Measurements from ENCODE around the gene IBA57. TPM values are rescaled to one million over a fixed set of nuclear protein-coding genes. Genes with fewer than 3 reads are reported as not detected.

IBA57 gene
- total RNA-seq, 1 experiment from 2014 or later = 0.60 TPM

DNA sequence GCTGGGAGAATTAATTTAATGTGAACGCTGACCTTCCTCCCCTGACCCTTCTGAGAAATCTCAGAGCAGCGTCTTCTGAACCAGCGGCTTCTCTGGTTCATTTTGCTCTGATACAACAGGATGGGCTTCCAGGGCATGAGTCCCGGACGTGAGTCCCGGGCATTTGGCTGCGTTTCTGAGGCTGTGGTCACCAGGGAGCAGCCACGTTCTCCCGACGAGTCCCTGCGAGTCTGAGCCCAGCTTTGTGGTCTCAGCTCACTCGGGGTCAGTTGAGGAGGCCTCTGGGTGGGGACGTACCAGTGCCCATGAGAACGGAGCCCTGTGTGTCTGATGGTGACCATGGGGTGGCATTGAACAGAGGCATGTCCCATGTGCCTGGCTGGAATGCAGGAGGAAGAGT lies 24.6 kb downstream of the IBA57 start:
- DNase-seq (ENCODE audit: low read depth) = no peak

DNA sequence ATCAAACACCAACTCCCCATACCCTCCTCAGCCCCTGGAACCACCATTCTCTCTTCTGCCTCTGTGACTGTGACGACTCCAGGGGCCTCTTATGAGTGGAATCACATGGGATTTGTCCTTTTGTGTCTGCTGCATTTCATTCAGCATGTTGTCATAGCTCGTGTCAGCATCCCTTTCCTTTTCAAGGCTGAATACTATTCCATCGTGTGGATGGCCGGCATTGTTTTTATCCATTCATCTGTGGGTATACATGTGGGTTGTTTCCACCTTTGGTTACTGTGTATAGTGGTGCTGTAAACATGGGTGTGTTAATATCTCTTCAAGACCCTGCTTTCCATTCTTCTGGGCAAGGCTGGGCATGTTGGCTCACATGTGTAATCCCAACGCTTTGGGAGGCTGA lies 25.2 kb downstream of the IBA57 start:
- no peak for DNase-seq (ENCODE audit: low read depth)

DNA sequence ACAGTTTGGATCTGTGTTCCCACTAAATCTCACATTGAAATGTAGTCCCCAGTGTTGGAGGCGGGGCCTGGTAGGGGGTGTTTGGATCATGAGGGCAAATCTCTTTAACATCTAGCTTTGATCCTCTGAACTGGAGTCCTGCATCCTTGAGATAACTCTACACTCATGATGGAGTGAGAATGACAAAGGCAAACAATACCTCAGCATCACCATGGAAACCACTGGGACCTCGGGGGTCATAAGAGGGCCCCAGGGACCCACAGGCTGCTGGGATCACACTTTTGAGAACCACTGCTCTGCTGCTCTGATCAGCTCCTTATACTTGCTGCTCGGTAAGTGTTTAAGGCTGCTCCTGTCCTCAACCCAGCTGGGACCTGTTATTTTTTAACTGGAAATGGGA lies 28.8 kb downstream of the IBA57 start:
- no peak for DNase-seq (ENCODE audit: low read depth)

DNA sequence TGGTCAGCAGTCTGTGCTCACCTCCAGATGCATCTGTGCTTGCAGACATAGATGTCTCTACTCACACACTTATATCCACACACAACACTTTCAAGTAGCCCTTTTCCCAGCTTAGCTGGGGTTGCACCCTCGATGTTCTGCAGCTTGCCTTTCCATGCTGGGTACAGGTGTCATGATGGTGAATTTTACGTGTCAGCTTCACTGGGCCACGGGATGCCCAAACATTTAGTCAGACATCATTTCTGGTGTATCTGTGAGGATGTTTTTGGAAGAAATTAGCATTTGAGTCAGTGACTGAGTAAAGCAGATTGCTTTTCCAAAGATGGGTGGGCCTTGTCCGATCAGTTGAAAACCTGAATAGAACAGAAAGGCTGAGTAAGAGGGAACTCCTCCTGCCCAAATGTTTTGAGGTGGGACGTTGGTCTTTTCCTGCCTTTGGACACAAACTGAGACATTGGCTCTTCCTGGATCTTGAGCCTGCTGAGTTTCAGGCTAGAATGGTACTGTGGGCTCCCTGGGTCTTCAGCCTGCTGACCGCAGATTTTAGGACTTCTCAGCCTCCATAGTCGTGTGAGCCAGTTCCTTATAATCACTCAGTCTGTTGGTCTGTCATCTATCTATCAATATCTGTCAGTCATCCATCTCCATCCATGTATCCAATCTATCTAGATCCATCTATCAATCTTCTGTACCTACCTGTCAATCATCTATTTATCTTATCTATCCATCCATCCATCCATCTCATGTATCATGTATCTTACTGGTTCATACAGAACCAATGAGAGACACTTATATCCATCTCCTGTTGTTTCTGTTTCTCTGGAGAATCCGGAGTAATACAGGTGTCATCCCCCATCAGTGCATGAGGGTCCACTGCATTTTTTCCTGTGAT lies 29.6 kb downstream of the IBA57 start:
- no peak for DNase-seq (ENCODE audit: low read depth)

DNA sequence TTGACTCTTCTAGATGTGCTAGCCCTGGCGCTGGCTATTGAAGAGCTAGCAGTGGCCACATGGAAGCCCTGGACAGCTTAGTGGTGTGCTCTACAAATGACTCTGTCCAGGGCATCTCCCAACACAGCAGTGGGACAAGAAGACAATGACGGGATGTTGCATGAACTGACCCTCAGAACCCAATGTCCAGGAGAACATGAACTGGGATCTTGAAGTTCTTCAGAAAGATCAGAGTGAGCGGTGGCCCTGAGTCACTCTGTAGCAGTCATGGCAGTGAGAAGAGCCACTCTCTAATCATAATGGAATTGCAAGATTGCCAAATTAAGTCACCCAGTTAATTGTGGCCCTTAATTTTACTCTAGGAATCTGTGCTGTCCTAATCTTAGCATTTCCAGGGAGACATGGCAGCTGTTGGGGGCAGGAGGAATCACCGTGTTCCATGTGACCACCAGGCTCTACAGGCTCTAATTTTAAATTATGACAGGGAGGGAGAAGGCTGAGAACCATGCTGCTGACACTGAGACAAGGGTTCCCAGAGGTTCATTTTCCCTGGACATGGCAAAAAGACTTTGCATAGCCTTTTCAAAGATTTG lies 32.0 kb downstream of the IBA57 start:
- DNase-seq (ENCODE audit: low read depth) = no peak

DNA sequence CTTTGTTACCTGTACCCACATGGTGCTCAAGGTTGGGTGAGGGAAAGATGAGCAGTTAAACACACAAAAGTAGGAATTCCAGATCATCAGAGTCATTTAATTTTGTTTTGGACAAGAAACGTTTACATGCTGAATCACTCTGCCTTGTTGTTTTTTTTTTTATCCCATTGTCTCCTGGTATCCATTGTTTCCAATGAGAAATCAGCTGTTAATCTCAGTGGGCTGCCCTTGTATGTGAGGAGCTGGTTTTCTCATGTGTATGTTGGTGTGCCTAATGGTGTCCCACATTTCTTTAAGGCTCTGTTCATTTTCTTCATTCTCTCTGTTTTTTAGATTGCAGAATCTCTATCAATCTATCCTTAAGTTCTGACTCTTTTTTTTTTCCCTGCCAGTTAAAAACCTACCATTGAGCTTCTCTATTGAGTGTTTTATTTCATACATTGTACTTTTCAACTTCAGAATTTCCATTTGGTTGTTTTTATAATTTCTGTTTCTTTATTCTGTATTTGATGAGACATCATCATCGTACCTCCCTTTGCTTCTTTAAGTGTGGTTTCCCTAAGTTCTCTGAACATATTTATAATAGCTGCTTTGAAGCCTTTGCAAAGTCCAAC lies 33.5 kb downstream of the IBA57 start:
- DNase-seq (ENCODE audit: low read depth) = no peak

DNA sequence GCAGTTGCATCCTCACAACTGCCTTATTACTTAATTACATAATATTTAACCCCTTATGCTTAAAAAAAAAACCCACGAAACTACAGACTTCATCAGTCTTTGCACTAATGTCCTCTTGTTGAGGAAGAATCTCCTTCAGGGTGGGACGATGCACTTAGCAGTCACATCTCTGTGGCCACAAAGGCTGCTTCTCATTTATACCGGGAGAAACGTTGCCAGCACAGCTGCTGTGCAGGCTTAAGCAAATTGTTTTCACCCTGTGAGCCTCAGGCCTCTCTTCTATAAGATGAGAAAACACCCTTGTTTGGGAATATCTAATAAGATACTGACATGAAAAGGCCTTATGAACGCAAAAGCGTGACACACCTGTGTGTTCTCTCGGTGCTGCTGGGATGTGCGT lies 39.4 kb downstream of the IBA57 start:
- DNase-seq (ENCODE audit: low read depth) = no peak

DNA sequence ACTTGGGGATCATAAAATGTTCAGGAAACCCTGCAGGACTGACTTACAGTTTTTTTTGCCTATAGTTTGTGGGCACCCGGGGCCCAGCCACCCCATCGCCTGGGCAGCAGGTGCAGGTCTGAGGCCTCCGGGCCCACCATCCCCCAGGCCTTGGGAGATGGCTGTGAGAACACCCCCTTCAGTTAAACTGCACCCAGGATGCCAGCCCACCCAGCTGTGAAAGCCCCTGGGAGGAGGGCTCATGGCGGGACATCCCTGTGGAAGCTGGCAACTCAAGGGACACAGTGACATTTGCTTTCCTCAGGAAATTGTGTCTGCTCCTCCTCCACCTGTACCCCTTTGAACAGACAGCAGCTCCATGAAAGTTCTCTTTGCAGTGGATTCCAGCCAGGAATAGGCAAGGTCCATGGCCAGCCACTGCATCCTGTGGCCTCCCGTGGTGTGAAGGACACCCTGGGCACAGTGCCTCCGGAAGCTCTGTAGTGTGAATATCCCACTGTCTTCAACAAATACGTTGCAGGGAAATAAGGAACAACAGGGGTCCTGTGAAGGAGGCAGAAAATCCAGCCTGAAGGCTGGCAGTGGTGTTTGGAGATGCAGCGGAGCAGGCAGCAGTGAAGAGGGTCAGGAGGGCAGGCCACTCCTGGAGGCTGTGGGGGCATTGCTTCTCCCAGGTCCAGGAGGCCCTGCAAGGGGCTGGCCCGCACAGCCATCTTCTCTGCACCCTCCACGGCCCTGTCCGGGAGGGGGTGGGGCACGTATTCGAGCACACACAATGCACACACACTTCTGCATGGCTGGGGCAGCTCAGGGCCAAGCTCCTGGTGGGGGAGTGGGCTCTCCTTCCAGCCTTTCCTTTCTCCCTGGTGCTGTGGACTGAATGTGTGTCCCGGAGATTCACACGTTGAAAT lies 40.2 kb downstream of the IBA57 start:
- DNase-seq (ENCODE audit: low read depth) = no peak

DNA sequence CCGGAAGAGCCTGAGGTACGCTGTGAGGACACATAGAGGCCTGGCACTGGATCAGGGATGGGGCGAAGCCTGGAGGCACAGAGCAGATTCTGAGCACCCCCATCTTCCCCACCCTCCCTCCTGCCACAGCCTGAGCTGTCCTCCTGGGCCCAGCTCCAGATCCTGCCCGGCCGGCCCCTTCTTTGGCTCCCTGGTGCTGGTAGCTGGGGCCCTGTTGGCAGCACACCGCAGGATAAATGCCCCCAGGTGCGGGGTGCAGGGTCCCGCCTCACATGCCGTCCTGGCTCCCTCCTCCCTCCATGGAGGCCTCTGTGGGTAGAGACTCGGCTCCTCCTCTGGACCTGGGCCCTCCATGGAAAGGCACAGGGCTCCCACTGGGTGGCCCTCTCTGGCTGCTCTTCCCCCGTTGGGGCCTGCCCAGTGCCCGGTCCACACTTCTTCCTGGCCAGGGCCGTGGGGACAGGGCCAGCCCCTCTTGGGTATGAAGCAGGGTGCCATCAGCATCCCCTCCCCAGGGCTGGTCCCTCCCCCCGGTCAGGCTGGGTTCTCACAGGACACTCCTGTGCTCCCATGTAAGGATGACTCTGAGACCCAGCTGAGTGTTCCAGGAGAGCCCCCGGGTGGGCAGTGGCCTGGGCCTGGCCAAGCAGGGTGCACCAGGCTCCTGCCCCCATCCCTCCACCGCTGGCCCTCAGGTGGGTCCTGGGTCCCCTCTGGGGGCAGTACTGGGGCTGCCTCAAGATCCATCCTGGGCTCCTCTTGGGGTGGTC lies 41.2 kb downstream of the IBA57 start:
- DNase-seq (ENCODE audit: low read depth) = no peak

DNA sequence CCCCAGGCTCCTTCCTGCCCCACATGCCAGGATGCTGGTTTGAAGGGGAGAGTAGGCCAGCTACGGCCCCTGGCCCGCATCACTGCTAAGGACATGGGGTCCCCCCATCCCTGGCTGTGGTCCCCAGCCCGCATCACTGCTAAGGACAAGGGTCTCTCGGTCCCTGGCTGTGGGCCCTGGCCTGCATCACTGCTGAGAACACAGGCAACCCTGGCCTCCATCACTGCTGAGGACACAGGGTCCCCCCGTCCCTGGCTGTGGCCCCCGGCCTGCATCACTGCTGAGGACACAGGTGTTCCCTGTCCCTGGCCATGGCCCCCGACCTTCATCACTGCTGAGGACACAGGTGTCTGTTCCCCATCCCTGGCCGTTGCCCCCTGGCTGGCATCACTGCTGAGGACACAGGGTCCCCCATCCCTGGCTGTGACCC lies 41.8 kb downstream of the IBA57 start:
- no peak for DNase-seq (ENCODE audit: low read depth)

DNA sequence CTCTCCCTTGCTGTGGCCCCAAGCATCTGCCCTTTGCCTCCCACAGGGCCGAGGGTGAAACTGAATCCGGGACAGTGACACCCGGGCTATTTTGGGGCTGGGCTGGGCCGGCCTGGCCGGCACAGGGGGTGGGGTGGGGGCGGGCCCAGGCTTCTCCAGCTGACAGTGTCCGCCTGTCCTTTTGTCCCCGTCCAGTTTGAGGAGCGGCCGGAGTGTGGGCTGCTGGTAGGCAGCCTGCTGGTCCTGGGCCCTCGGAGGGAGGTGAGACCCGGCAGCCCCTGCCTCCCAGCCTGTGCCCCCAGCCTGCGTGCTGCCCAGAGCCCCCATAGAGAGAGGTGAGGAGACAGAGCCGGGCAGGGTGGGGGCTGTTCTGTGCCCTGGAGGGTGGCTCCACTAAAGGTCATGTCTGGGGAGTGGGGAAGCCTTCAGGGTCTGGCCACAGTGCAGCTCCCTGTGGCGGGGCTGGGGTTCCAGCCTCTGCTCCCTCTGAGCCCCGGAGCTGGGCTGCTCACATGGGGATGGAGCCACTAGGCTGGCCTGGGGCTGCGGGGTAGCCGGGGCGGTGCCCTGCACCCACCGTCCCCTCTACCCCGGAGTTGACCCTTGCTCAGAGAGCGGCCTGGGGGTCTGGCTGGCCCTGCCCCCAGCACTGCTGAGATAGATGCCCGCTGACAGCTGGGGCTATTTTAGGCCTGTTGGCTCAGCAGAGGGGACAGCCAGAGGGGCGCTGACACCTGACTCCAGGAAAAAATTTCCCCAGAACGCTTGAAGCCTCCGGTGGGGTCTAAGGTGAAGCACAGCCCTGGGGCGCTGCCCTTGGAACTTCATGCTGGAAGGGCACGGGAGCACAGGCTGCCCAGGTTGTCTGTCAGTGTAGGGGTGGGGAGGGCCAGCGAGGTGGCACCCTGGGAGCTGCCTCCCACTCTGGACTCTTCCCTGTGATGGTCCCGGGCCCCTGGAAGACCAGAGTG lies 42.5 kb downstream of the IBA57 start, which contains the start of gene OBSCN:
TSS of gene OBSCN (plus strand) at position 194 of the 971 bp plus-strand sequence. CDS start 3,740 bp downstream, outside the sequence.
- no peak for DNase-seq (ENCODE audit: low read depth)

DNA sequence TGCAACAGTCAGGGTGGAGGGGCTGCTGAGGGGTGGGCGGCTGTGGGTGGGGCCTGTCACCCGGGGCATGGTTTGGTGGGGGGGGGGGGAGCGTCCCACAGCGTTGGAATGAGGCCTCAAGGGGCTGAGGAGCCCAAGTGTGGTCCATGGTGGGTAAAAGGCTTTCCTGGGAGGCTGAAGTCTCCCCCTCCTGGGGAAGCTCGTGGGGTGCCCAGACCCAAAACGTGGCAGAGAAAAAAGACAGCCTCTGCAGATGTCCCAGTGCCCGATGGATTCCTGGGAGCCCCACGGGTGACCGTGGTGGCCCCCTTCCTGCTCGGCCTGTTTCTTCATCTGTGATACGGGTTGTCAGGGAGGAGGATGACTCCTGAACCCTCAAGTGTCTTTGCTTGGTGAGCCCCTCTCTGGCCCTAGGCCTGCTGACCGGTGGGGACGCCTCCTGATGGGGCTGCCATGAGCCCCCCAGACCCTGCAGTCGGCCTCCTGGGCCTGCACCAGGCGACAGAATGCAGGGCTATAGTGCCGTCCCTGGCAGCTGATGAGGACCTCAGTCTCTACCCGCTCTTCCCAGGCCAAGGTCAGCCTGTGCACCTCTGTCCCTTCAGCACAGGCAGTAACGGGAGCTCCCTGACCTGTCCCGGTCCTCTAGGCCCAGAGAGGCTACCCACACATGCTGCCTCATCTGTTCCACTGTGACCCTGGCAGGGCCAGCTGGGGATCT lies 43.4 kb downstream of the IBA57 start:
- no peak for DNase-seq (ENCODE audit: low read depth)

DNA sequence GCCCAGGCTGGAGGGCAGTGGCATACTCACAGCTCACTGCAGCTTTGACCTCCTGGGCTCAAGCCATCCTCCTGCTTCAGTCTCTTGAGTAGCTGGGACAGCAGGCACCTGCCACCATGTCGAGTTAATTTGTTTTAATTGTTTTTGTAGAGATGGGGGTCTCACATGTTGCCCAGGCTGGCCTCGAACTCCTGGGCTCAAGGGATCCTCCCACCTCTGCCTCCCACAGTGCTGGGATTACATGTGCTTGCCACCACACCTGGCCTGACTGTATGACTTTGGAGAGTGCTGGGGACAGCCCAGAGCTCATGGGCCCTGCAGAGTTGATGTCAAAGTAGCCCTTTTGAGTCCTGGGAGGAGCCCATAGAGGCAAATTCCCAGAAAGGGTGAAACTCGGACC lies 44.1 kb downstream of the IBA57 start:
- DNase-seq (ENCODE audit: low read depth) = no peak

DNA sequence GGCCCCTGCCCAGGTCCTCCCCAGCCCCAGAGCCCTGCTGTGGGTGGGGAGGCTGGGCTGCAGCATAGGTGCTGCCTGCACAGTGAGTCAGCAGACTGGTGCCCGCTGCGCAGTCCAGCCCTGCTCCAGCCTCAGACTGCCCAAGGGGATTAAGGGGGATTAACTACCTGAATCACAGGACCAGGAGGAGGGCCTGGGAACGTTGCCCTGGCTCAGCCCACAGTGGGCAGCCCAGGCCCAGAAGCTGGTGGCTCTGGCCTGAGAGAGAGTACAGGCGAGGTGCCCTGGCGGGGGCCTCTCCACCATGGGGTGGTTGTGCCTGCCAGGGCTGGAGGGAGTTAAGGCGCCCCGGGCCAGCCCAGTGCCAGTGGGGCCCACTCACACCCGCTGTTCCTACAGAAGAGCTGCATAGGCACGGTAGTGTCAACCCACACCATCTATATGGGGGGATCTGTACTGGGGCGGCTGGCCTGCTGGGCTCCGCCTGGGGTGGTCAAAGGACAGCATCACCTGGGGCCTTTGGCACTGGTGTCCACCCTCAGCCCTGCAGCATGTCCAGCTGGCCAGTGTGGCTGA lies 44.6 kb downstream of the IBA57 start:
- DNase-seq (ENCODE audit: low read depth) = no peak

DNA sequence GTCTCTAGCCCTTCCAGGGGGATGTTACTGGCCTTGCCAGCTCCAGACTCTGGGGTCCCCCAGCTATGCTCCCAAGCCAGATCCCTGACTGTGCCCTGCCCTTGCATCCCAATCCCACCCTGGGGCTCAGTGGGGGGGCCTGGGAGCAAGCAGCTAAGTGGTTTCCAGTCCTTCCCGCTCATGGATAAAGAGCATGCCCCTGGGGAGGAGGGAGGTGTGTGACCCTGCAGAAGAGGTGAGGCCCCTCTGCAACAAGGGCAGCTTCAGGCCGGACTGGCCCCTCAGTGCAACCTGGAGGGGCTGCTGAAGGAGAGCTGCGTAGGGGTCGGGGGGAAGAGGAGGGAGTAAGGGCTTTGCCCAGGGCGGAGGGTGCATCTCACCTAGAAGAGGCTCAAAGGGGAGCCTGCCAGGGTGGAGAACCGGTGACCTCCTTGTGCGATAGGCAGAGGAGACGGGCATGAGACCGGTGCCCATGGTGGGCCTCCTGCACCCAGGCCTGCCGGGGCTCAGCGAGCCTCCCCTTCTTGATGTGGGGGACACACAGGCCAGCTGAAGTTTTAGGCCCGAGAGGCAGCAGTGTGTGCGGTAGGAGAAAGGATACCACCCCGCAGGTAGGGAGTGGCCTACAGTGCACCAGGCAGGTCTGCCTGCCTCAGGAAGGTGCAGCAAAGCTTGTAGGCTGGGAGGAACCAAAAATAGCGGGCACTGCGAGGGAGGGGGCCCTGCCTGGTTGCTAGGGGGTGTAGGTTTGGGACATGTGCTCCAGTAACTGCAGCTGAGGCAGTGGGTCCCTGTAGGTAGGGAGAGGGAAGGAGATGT lies 45.3 kb downstream of the IBA57 start:
- no peak for DNase-seq (ENCODE audit: low read depth)

DNA sequence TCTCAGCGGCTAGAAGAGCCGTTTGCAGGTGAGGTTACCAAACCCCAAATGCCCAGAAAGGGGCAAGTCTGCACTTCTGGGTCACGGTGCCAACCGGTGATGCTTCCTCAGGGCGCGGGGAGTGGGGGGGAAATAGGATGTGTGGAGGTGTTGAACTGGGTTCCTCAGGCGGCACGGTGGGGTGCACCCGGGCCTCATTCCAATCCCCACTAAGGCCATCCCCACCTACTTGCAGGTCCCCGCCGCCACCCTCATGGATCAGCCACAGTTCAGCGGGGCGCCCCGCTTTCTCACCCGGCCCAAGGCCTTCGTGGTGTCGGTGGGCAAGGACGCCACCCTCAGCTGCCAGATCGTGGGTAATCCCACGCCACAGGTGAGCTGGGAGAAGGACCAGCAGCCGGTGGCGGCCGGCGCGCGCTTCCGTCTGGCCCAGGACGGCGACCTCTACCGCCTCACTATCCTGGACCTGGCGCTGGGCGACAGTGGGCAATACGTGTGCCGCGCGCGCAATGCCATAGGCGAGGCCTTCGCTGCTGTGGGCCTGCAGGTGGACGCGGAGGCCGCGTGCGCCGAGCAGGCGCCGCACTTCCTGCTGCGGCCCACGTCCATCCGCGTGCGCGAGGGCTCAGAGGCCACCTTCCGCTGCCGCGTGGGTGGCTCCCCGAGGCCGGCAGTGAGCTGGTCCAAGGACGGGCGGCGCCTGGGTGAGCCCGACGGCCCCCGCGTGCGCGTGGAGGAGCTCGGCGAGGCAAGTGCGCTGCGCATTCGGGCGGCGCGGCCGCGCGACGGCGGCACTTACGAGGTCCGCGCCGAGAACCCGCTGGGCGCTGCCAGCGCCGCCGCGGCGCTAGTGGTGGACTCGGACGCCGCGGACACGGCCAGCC lies 46.2 kb downstream of the IBA57 start:
- DNase-seq (ENCODE audit: low read depth) = no peak
